Activated CD4-positive, alpha-beta T cell treated with anti-CD3 and anti-CD28 coated beads, Interleukin-2, Interleukin-6, amounts not matched to agents 100 ng/mL and 50 ng/mL, durations not matched to agents 16 hours and 8 hours (primary cell): ENCODE results near the gene MEIKIN.

Source experiments
- DNase-seq: peaks from one replicate; pipeline ENCODE4 v3.0.0-alpha.2; 2020

MEIKIN gene

DNA sequence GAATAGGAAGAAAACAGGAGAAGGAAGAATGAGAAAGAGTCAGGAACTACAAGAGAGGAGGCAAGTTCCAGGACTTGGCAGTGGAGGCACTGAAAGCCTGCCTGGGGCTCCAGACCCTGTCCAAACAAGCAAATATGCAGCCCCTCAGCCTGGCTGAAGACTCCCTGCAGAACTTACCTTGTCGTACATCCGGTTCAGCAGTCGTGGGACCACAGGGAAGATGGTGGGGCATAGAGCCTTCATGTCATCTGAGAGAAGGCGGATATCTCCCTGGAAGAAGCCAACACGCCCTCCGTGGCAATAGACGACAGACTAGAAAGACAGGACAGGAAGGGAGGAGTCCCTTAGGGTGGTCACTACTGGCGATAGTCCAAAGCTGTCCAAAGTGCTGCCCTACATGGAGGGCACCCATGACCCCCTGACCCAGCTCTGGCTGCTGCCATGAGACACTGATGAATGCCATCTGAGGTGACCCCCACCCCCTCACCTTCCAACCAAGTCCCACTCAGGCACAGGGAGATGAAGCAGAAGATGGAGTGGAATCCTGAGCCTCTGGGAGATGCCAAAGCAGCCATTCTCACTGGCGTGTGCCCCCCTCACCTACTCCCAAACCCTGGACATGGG is 27.7 kb upstream of the MEIKIN start:
- no peak for DNase-seq

DNA sequence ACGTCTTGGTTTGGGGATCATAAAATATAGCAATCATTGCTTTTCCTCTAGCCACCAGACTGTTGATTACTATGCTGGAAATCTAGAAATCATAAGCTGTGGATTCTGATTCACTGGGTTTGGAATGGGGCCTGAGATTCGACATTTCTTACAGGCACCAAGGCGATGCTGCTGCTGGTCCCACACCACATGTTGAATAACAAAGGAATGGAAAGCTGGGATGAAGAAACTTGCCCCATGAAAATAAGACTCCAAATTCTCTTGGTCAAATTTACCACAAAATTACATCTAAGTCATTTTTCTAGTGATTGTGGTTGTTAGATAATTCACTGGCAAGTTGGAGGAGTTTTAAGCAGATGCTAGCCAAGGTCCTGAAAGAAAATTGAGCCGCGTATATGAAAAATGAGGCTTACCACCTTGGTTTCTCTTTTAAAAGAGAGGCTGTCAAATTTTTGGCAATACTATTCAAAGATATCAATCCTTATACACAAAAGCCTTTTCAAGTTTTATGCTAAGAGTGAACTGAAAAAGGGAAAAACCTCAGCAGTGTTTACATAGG is 23.0 kb upstream of the MEIKIN start:
- no peak for DNase-seq

DNA sequence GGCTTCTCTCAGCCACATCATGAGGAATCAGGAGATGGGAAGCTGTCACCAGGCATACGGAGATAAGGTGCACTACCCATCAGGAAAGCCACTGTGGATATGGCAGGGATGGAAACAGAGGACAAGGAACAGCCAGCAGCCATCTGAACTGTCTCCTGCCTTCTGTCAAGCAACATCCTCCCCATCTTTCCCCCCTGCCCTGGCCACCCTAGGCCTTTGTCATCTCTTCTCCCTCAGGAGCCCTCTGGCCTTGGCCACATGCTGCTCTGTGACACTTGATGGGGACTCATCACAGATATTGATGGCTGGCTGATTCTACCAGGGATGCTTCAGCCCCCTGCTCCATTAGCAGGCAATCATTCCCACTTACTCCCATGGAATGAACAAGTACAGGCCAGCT is 21.1 kb upstream of the MEIKIN start:
- DNase-seq = no peak

DNA sequence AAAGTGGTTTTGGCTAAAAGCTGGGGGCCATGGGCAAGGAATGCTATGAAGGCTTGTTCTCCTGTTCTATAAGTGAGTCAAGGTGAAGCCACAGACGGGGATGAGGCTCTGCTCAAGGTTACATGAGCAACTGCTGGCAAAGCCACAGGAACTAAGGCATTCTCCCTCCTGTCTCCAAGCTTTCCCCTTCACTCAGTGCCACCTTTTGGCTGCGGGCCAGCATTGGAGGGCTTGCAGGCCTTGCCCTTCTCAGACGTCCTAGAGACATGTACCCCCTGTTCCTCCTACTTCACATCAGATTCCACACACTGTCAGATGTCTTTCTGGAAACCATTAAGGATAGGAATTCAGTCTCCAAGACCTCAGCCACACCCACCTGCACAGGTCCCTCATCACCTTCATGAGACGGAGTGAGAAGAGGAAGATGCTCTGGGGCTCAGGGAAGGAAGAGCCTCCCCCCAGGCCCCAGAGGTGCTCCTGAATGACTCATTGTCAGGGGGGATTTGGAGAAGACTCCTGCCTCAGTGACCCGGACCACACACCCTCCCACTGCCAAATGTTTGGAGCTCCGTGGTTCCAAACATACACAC is 20.5 kb upstream of the MEIKIN start:
- DNase-seq = no peak

DNA sequence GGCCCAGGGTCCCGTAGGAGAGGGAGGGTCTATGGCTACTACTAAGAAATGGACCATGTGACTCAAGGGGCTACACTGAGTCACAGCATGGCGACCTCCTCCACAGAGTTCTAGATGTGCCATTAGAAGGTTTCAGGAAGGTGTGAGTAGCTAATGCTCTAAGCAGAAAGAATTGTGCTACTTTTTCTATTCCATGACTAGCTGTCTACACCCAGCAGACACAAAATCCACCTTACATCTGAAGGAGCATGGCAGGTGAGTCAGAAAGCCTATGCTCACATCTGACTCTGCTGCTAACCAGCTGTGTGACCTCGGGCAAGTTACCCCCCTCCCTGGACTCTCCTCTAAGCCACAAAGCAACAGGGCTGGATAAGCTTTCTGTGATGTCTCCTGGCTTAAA is 14.4 kb upstream of the MEIKIN start:
- DNase-seq = no peak

DNA sequence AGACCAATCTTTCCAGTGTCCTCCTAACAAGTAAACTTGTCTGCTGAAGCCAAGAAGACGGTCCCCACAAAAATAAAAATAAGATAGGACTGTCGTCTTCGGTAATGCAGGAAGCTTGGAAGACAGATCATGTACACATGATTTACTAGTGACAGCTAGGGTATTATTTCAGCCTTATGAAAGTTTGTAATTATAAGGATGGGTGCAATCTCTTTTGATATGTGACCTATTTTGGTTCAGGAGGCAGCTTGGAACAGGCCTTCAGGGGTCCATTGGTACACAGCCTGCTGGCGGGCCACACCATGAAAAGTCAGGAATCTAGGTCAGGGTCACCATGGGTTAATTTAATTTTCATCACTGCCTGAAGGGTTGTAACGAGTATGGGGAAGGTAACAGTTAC is 13.7 kb upstream of the MEIKIN start:
- DNase-seq = no peak

DNA sequence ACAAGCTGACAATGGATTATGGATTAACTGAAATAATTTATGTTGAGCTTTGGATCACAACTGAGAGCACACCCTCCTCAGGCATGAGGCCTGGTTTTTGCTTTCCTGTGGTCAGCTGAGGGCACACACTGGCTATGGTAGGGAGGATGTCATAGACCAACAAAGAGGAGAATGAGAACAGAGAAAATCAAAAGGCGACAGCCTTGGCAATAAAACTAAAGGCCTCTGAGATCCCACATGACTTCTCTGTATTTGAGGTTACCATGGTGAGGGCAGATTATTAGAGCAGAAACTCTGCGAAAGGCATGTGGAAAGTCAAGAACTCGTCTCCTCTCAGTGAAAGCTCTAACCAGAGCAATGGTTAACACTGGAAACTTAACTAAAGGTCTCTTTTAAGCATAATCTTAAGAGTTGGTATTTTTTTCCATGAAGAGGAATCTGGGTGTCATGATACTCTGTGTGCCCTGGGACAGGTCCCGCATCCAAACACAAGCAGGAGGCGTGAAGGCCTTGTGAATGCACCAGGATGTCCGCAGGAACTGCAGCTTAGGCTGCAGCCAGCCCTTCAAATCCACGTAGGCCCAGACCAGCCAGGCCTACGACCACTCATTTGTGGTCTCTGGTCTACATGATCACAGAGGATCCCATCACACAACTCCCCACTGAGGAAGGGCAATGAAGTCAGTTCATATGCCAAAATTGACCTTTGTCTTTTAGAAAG is 12.4 kb upstream of the MEIKIN start:
- DNase-seq = no peak

DNA sequence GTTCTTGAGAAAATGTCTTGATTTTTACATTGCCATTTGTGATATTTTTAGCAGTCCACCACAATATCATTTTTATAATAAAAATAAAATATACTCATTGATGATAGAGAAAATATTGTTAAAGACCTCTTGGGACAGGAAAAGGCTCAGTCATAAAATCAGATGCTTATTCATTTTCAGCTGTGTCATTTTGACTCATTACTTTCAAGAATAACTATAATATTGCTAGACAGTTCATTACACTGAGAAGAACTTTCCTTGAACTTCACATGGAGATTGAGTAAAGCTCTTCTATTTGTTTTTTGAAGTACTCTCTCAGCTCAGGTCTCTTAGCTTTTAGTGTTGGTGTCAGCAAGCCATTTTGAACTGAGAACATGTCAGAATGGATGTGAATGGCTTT is 8.5 kb upstream of the MEIKIN start:
- peak; percentile 47 for DNase-seq

DNA sequence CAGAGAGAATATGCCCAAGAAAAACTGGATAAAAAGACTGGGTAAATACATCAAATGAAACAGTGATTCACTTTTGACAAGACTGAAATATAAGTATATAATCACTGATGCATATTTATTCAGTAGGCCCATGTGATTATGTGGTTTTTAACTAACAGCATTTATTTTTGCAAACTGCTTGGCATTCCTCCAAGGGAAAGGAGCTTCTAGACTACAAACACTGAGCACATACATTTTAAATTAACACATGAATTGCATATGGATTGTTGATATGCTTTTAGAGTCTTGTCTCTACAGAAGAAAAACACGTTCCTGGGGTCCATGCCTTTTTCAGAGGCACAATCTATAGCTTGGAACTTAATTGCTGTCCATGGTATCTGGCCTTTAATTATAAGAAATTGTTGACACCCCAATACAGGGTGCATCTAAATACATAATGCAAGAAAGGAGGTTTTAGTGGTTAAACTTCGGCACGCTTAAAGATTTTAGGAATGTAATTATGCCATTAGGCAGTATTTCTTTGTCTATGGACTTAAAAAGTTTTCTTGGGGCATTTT is 6.9 kb upstream of the MEIKIN start:
- DNase-seq = no peak

DNA sequence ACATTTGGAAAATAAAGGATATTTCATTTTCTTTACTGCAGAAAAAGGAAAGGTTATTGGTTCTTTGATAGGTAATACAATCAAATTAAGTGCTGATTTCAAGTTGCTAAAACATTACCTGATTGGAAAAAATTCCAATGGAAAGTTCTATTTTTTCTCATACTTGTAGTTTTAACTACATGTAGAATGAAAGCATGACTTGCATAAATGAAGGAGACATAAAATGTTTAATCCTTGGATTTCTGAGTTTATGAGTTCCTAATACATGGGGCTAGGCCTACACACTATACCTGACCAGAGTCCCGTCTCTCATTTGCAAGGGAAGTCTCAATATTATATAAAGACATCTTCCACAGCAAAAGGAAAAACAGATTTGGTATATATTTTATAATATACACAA is 5.2 kb upstream of the MEIKIN start:
- DNase-seq = no peak

DNA sequence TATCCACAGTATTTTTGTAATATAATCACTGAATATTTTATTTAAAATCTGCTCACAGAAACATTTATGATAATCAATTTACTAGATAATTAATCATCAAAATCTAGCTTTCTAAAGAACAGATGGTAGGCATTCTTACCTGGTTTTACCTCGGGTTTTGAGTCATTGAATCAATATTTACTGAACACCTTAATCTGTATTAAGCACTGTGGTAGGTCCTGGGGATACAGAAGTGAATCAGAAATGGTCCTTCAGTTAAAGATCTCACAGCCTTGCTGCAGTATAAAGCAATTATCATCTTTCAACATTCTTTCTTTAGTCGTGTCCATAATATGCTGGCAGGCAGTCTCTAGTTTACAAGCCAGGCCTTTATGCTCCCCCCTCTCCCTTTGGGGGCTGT is 2.0 kb upstream of the MEIKIN start:
- DNase-seq = no peak

DNA sequence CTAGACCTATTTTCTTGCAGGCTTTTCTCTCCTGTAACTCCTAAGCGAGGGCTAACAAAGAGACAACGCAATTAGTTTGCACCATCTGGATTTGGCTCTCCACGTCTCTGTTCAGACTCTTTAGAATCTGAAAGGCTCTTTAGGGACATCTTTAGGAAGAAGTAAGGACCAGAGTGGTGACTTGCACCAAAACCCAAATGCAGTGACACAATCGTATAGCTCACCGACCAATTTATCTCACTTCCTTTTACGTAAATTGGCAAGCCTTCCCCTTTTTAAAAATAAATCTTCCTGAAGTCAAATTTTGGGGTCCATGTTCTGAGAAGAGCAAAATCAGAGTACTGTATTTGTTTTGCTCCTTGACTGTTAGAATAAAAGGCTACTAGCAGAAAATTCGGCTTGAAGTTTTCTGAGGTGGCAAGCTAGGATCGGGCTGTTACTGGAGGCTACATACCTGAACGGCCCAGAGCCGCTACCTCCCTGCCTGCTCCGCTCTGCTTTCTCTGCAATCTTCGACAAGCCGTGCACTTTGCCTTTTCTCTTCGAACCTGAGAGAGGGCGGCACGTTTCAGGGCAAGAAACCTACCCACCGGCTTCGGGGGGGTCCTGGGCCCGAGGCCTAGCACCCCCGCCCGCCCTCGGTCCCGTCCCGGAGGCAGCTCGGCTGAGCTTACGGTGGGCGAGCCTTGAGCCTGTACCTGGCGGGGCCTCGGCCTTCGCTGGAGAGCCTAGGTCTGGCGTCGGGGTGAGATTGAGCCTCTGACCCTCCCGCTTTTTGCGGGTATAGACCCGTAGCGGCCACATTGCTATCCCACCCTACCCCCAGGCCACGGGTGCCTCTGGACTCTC is 537 bp downstream of the MEIKIN start:
- DNase-seq = no peak

DNA sequence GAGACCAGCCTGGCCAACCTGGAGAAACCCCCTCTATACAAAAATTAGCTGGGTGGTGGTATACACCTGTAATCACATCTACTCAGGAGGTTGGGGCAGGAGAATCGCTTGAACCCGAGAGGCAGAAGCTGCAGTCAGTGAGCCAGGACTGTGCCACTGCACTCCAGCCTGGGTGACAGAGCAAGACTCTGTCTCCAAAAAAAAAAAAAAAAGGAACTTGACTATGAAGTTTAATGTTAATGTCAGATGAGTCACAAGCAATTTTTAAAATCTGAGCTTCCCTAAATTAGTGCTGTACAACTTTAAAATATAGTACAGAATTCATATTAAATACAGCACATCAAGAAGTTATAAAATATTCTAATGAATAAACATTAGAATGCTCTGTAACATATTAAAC is 1.5 kb downstream of the MEIKIN start:
- DNase-seq = no peak

DNA sequence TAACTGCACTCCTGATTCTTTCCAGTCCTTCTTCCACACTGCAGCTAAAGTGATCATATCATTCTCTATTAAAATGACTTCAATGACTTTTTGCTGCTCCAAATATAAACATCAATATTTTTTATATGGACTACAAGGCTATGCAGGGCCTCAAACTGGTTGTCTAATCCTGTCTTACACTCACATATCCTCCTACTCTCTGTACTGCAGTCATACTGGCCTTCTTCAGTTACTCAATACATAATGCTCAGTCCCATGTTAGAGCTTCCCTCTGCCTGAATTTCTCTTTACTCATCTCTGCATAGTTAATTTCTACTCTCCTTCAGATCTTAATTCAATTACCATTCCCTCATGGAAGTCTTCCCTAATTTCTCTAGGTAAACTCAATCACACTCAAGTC is 3.4 kb downstream of the MEIKIN start:
- DNase-seq = no peak

DNA sequence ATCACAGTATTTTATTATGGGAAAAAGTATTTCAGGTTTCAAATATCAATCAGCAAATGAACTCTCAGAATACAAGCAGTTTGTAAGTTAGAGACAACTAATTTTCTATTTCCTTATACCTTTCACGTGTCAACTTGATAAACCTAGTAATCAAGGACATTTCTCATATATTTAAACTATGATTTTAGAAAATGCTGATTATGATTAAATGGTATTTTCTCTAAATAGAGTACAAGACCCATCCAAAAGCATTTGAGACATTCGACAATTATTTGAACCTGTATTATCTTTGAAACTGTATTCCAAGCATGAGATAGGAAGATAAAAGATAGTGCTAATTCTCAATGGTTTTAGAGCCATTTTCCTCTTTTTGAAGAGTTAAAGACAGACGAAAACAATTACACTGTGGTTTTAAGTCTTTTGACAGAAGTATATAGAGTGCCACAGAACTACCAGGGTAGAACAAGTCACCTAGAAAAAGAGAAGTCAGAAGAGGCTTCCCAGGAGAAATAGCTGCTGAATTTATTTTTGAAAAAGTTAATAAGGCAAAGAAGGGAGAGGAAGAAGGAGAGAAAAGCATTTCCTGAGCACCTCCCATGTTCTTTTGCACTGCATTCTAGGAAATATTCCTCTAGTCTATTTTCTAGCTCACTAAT is 5.6 kb downstream of the MEIKIN start:
- DNase-seq = no peak

DNA sequence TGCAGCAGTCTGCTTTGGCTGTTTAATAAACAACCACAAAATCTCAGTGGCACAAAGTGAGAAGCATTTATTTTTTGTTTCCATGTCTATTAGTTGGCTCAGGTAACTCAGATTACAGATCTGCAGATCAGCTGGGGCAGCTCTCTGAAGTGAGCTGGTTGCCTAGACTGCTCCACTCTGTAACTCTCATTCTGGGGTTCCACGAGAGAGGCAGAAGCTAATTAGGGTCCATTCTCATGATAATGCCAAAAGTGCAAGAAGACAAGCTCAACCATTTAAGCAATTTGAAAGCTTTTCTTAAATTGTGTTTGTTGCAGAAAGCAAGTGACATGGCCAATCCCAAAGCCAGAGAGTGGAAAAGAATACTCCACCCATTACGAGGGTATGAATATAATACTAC is 13.2 kb downstream of the MEIKIN start:
- DNase-seq = no peak

DNA sequence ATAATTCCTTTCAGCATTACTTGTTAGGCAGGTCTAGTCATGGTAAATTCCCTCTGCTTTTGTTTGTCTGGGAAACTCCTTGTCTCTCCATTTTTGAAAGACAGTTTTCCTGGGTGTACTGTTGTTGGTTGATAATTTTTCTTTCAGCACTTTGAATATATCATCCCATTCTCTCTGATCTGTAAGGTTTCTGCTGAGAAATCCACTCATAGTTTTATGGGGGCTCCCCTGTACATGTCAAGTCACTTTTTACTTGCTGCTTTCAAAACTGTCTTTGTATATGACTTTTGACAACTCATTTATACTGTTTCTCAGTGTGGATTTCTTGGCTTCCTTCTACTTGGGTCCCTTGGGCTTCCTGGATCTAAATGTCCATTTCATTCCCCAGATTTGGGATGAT is 16.5 kb downstream of the MEIKIN start:
- DNase-seq = no peak

DNA sequence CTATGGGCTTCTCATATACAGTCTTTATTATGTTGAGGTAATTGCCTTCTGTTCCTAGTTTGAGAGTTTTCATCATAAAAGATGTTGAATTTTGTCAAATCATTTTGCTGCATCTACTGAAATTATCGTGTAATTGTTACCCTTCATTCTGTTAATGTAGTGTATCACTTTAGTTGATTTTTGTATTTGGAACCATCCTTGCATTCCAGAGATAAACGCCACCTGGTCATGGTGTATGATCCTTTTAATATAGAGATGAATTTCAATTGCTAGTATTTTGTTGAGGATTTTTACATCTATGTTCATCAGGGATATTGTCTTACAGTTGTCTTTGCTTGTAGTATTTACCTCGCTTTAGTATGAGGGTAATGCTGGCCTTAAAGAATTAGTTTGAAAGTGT is 19.3 kb downstream of the MEIKIN start:
- no peak for DNase-seq

DNA sequence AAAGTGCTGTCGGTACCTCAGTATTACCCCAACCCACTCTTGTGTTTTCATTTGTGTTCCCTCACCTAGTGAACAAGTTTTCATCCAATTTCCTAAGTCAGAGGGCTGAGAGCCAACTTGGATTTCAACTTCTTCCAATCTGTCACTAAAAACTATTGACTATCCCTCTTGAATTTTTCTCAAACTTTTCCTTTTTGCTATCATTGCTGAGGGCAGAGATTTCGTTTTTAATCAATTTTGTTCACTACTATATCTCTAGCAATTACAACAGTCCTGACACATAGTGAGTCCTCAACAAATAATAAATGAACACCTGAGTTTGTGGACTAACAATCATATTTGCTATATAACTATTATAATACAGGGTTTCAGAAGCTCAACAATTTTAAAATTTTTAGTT is 29.0 kb downstream of the MEIKIN start:
- no peak for DNase-seq

DNA sequence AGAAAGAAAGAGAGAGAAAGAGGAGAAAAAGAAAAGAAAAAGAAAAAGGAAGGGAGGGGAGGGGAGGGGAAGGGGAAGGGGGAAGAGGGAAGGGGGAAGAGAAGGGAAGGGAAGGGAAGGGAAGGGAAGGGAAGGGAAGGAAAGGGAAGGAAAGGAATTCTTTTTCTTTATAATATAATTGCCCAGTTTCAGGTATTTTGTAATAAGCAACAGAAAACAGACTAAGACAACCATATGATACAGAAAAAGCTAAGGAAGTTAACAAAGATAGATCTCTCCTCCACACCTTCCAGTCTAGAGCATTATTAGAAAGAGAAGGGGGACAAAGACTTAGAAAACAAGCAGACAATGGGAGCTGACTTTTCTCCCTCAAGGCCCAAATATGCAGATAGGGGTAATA is 31.0 kb downstream of the MEIKIN start:
- DNase-seq = no peak

DNA sequence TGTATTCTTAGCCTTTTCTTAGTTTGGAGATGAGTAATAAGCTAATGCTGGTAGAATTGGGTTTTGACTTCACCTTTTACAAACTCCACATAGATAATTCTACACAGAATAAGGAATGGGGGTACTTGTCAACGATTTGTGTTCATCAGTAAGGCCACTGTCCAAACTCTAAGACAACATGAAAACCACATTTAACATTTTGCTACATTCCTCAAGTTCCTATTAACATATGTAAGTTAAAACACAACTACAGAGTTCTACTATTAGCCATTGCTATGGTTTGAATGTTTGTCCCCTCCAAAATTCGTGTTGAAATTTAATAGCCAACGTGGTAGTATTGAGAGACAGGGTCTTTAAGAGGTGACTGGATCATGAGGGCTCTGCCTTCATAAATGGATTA is 31.9 kb downstream of the MEIKIN start:
- DNase-seq = no peak

DNA sequence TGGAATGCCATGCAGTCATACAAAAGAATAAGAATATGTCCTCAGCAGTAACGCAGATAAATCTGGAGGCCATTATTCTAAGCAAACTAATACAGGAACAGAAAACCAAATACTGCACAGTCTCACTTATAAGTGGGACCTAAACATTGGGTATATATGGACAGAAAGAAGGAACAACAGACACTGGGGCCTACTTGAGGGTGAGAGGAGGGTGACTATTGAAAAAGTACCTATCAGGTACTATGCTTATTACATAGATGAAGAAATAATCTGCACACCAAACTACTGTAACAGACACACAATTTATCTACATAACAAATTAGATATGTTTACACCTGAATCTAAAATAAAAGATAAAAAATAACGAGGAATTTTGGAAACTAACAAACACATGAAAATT is 38.8 kb downstream of the MEIKIN start:
- no peak for DNase-seq

DNA sequence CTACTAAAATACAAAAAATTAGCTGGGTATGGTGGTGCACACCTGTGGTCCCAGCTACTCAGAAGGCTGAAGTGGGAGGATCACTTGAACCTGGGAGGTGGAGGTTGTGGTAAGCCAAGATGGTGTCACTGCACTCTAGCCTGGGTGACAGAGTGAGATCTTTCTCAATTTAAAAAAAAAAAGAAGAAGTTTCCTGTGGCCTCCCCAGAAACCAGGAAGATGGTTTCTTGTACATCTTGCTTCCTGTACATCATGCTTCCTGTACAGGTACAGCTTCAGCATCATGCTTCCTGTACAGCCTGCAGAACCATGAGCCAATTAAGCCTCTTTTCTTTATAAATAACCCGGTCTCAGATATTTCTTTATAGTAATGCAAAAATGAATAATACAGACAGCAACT is 43.2 kb downstream of the MEIKIN start:
- DNase-seq = peak; percentile 7
